ENCODE measurements around the gene WDR18. TPM values are rescaled to one million over a fixed set of nuclear protein-coding genes. Genes with fewer than 3 reads are reported as not detected.

WDR18 gene
- total and polyA plus RNA-seq, 4 donors = 15.5 to 68.8 (median 18.5) TPM

- Histone ChIP-seq H3K4me3 (ENCODE audit: low read length in 2 of 2) (no peak overlapping the region), H3K27me3 (ENCODE audit: control insufficient read depth in 1 of 2, insufficient read depth in 2 of 2, low read length in 1 of 2) (no peaks in the 10 kb centered on the region), H3K4me1 (ENCODE audit: control insufficient read depth in 1 of 2, insufficient read depth in 2 of 2, low read length in 2 of 2) (no peaks in the 10 kb centered on the region), H3K36me3 (ENCODE audit: control insufficient read depth in 1 of 2, insufficient read depth in 2 of 2, low read length in 1 of 2) (no peaks in the 10 kb centered on the region), H3K9me3 (ENCODE audit: control insufficient read depth, low read length) (no peaks in the 10 kb centered on the region), H3K27ac (ENCODE audit: low read depth in 1 of 2, low read length in 2 of 2) (no peak overlapping the region)
- DNase-seq = no peak
- intact Hi-C loops (cut with DNase I) = no loop called here
- WGBS, 2 donors = 93 to 95% methylated on average over 13 of the region's 13 CpGs
- no peak for ATAC-seq (ENCODE audit: low FRiP score)
These were observed 8.5 kb downstream of the WDR18 start for GRCh38 chr19:992670-993055.

GRCh38 chr19:993361-993830, 9.3 kb downstream of the WDR18 start:
- no peak overlapping the region for H3K4me3 ChIP-seq (ENCODE audit: low read length in 2 of 2)
- ATAC-seq (ENCODE audit: low FRiP score) = no peak
- intact Hi-C loops (cut with DNase I) = no loop called here
- no peaks in the 10 kb centered on the region for H3K4me1 ChIP-seq (ENCODE audit: control insufficient read depth in 1 of 2, insufficient read depth in 2 of 2, low read length in 2 of 2)
- 91 to 92% methylated on average over 16 to 17 of the region's 17 CpGs for WGBS, 2 donors
- DNase-seq = no peak
- no peaks in the 10 kb centered on the region for H3K36me3 ChIP-seq (ENCODE audit: control insufficient read depth in 1 of 2, insufficient read depth in 2 of 2, low read length in 1 of 2)
- no peak overlapping the region for H3K27ac ChIP-seq (ENCODE audit: low read depth in 1 of 2, low read length in 2 of 2)
- no peaks in the 10 kb centered on the region for H3K27me3 ChIP-seq (ENCODE audit: control insufficient read depth in 1 of 2, insufficient read depth in 2 of 2, low read length in 1 of 2)
- H3K9me3 ChIP-seq (ENCODE audit: control insufficient read depth, low read length) = no peaks in the 10 kb centered on the region

- H3K9me3 ChIP-seq (ENCODE audit: control insufficient read depth, low read length) = no peaks in the 10 kb centered on the region
- no peaks in the 10 kb centered on the region for H3K4me1 ChIP-seq (ENCODE audit: control insufficient read depth in 1 of 2, insufficient read depth in 2 of 2, low read length in 2 of 2)
- 88 to 90% methylated on average over 43 of the region's 43 CpGs for WGBS, 2 donors
- DNase-seq = no peak
- H3K27me3 ChIP-seq (ENCODE audit: control insufficient read depth in 1 of 2, insufficient read depth in 2 of 2, low read length in 1 of 2) = no peaks in the 10 kb centered on the region
- no peaks in the 10 kb centered on the region for H3K36me3 ChIP-seq (ENCODE audit: control insufficient read depth in 1 of 2, insufficient read depth in 2 of 2, low read length in 1 of 2)
- no peak overlapping the region for H3K4me3 ChIP-seq (ENCODE audit: low read length in 2 of 2)
- no peak for ATAC-seq (ENCODE audit: low FRiP score)
- intact Hi-C loops (cut with DNase I) = no loop called here
- H3K27ac ChIP-seq (ENCODE audit: low read depth in 1 of 2, low read length in 2 of 2) = no peak overlapping the region
These were observed 9.8 kb downstream of the WDR18 start for GRCh38 chr19:993831-994393.

- ATAC-seq (ENCODE audit: low FRiP score) = no peak
- Histone ChIP-seq H3K4me3 (ENCODE audit: low read length in 2 of 2) (no peak overlapping the region), H3K36me3 (ENCODE audit: control insufficient read depth in 1 of 2, insufficient read depth in 2 of 2, low read length in 1 of 2) (no peaks in the 10 kb centered on the region), H3K27ac (ENCODE audit: low read depth in 1 of 2, low read length in 2 of 2) (no peak overlapping the region), H3K27me3 (ENCODE audit: control insufficient read depth in 1 of 2, insufficient read depth in 2 of 2, low read length in 1 of 2) (no peaks in the 10 kb centered on the region), H3K9me3 (ENCODE audit: control insufficient read depth, low read length) (no peaks in the 10 kb centered on the region), H3K4me1 (ENCODE audit: control insufficient read depth in 1 of 2, insufficient read depth in 2 of 2, low read length in 2 of 2) (no peaks in the 10 kb centered on the region)
- intact Hi-C loops (cut with DNase I) = no loop called here
- no peak for DNase-seq
- 93 to 95% methylated on average over 18 of the region's 18 CpGs for WGBS, 2 donors
These were observed 10.4 kb downstream of the WDR18 start for GRCh38 chr19:994516-994915.

DNA sequence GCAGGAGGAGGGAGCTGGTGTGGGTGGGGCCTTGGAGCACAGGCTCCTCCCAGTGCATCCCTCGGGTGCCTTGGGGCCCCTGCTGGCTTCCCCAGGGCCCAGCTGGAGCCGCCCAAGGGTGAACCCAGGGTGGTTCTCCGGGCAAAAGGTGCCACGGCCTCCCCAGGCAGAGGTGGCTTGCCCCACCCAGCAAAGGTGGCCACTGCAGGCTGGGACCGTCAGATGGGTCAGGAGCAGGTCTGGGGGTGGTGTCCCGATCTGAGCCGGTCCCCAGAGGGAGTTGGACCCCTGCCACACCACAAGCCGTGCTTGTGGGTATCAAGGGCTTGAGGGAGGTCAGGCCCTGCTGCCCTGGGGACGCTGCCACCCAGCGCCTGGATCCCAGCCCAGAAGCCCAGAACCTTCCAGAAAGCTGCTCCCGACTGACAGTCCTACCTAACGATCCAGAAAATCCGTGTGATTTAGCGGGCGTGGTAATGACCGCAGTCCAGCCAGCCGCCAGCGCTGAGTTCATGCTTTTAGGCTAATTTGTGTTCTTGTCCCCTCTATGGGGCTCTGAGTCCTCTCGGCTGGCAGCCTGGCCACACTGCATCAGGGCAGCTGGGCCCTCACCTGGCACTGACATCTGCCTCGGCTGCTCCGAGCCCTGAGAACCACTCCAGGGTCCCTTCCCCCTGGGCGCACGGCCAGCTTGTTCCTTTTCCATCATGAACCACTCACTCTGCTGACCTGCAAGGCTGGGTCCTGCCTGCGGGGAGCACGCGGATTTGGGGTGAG, 11.1 kb downstream of the WDR18 start:
- Histone ChIP-seq H3K4me3 (ENCODE audit: low read length in 2 of 2) (no peak overlapping the region), H3K27ac (ENCODE audit: low read depth in 1 of 2, low read length in 2 of 2) (no peak overlapping the region), H3K36me3 (ENCODE audit: control insufficient read depth in 1 of 2, insufficient read depth in 2 of 2, low read length in 1 of 2) (no peaks in the 10 kb centered on the region), H3K4me1 (ENCODE audit: control insufficient read depth in 1 of 2, insufficient read depth in 2 of 2, low read length in 2 of 2) (no peaks in the 10 kb centered on the region), H3K27me3 (ENCODE audit: control insufficient read depth in 1 of 2, insufficient read depth in 2 of 2, low read length in 1 of 2) (no peaks in the 10 kb centered on the region), H3K9me3 (ENCODE audit: control insufficient read depth, low read length) (no peaks in the 10 kb centered on the region)
- 80 to 82% methylated on average over 26 of the region's 26 CpGs for WGBS, 2 donors
- DNase-seq = no peak
- no peak for ATAC-seq (ENCODE audit: low FRiP score)
- intact Hi-C loops (cut with DNase I) = no loop called here

DNA sequence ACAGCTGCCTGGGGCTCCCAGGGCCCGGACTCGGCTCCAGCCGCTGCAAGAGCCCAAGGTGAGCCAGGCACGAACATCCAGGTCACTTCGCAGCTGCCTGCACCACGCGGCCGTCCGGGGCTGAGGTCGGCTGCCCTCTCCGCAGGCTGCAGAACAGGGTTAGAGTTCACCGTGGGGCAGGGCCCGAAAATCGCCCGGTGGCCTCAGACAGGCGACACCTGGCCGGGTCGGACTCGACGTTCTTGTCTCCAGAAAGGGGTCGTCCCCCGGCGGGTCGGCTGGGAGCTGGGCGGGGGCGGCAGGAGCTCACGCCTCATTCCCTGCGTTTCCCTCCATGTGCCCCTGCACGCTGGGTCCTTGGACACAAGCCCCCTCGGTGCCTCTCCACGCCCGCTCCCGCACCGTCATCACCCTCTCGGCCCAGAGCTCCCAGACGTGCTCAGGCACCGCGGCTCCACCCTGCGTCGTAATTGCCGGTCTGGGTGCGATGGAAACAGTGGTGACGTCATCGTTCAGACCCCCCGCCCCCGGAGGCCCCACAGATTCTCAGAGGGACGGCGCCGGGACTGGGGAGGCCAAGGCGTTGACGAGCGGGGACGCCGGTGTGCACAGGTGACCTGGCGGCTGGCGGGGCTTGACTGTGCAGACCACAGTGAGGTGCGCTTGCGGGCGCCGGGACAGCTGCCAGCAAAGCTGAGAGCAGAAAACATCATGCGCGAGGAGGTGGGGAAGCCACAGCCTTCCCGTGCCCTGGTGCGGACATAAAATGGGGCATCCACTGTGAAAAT, 12.1 kb downstream of the WDR18 start:
- DNase-seq = no peak
- WGBS, 2 donors = 13 to 15% methylated on average over 64 of the region's 64 CpGs

GRCh38 chr19:998064-998463, 13.9 kb downstream of the WDR18 start:
- Histone ChIP-seq H3K36me3 (ENCODE audit: control insufficient read depth in 1 of 2, insufficient read depth in 2 of 2, low read length in 1 of 2) (no peaks in the 10 kb centered on the region), H3K4me1 (ENCODE audit: control insufficient read depth in 1 of 2, insufficient read depth in 2 of 2, low read length in 2 of 2) (no peaks in the 10 kb centered on the region), H3K4me3 (ENCODE audit: low read length in 2 of 2) (no peak overlapping the region), H3K9me3 (ENCODE audit: control insufficient read depth, low read length) (no peaks in the 10 kb centered on the region), H3K27ac (ENCODE audit: low read depth in 1 of 2, low read length in 2 of 2) (no peak overlapping the region), H3K27me3 (ENCODE audit: control insufficient read depth in 1 of 2, insufficient read depth in 2 of 2, low read length in 1 of 2) (no peaks in the 10 kb centered on the region)
- no peak for ATAC-seq (ENCODE audit: low FRiP score)
- 15 to 21% methylated on average over 6 of the region's 6 CpGs for WGBS, 2 donors
- intact Hi-C loops (cut with DNase I) = no loop called here
- no peak for DNase-seq

More for the DNA sequence above, 12.1 kb downstream of the WDR18 start:
- H3K9me3 ChIP-seq (ENCODE audit: control insufficient read depth, low read length) = no peaks in the 10 kb centered on the region
- H3K27me3 ChIP-seq (ENCODE audit: control insufficient read depth in 1 of 2, insufficient read depth in 2 of 2, low read length in 1 of 2) = no peaks in the 10 kb centered on the region
- H3K27ac ChIP-seq (ENCODE audit: low read depth in 1 of 2, low read length in 2 of 2) = no peak overlapping the region
- H3K36me3 ChIP-seq (ENCODE audit: control insufficient read depth in 1 of 2, insufficient read depth in 2 of 2, low read length in 1 of 2) = no peaks in the 10 kb centered on the region
- no peak for ATAC-seq (ENCODE audit: low FRiP score)
- no peak overlapping the region for H3K4me3 ChIP-seq (ENCODE audit: low read length in 2 of 2)
- no peaks in the 10 kb centered on the region for H3K4me1 ChIP-seq (ENCODE audit: control insufficient read depth in 1 of 2, insufficient read depth in 2 of 2, low read length in 2 of 2)
- intact Hi-C loops (cut with DNase I) = no loop called here

DNA sequence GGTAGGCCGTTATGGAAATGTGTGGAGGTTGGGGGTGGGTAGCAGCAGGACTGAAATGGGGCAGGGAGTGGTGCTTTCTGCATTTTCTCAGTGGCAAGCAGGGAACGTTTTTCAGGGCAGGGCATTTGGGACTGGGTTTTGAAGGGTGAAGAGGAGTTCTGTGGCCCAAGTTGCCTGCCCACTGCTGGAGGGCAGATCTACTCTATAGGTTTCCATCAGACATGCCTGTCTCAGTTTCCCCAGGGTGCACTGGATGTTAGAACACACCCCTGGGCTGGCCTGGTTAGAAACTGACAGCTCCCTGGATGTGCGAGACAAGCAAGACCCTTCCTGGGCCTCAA, 15.2 kb downstream of the WDR18 start:
- Histone ChIP-seq H3K4me1 (ENCODE audit: control insufficient read depth in 1 of 2, insufficient read depth in 2 of 2, low read length in 2 of 2) (no peaks in the 10 kb centered on the region), H3K36me3 (ENCODE audit: control insufficient read depth in 1 of 2, insufficient read depth in 2 of 2, low read length in 1 of 2) (no peaks in the 10 kb centered on the region), H3K27me3 (ENCODE audit: control insufficient read depth in 1 of 2, insufficient read depth in 2 of 2, low read length in 1 of 2) (no peaks in the 10 kb centered on the region), H3K9me3 (ENCODE audit: control insufficient read depth, low read length) (no peaks in the 10 kb centered on the region), H3K27ac (ENCODE audit: low read depth in 1 of 2, low read length in 2 of 2) (no peak overlapping the region), H3K4me3 (ENCODE audit: low read length in 2 of 2) (no peak overlapping the region)
- intact Hi-C loops (cut with DNase I) = no loop called here
- no peak for DNase-seq
- ATAC-seq (ENCODE audit: low FRiP score) = no peak
- WGBS, 2 donors = 64 to 65% methylated on average over 3 of the region's 3 CpGs

Data from aorta (tissue), 5 donors.